Epithelial cell of proximal tubule (primary cell): Measurements from ENCODE around the gene ACAD9. TPM values are rescaled to one million over a fixed set of nuclear protein-coding genes. Genes with fewer than 3 reads are reported as not detected.
"Not testable (repeated sequence)": the region's sequence is repeated elsewhere in the genome, so short reads cannot be mapped to it uniquely, and the experiment has no call there.

Experiments used
- DNase-seq: peaks from one replicate; pipeline ENCODE4 v3.0.0-alpha.2; 2011; ENCODE audit warnings: low read depth
- H3K4me3 ChIP-seq: 2 replicates; pipeline ENCODE4 v1.5.1; 2011; ENCODE audit warnings: low read depth, mild to moderate bottlenecking, low read length
- CTCF ChIP-seq: conservative IDR thresholded peaks from 2 replicates; pipeline ENCODE4 v1.5.1; 2012; ENCODE audit warnings: low read depth, mild to moderate bottlenecking, low read length
- total RNA-seq: library from RNA; depleted of rRNA; stranded (reverse); fragments of >200 nt; gene quantifications from 2 replicates; pipeline ENCODE4 v1.2.3, GENCODE V29; 2015

Gene ACAD9
- total RNA-seq, 1 donor from 2014 or later, result 42.8 TPM

- TF ChIP-seq CTCF, result no peak
- DNase-seq, result no peak
- H3K4me3 ChIP-seq, result no peak overlapping the region
Observed at GRCh38 chr3:128861491-128861890, 17.9 kb upstream of the ACAD9 start.

- peak; percentile 42 for TF ChIP-seq CTCF
- DNase-seq, result no peak
- no peak overlapping the region for H3K4me3 ChIP-seq
Observed at GRCh38 chr3:128863560-128863959, 15.9 kb upstream of the ACAD9 start.

- DNase-seq, result no peak
- no peak for TF ChIP-seq CTCF
- no peak overlapping the region for H3K4me3 ChIP-seq
Observed at GRCh38 chr3:128864351-128864811, 15.0 kb upstream of the ACAD9 start.

GRCh38 chr3:128864849-128865804 is 14.3 kb upstream of the ACAD9 start:
- H3K4me3 ChIP-seq, DNase-seq: not testable (repeated sequence)

- no peak for DNase-seq
- H3K4me3 ChIP-seq, result no peak overlapping the region
- TF ChIP-seq CTCF, result no peak
Observed at GRCh38 chr3:128867200-128868125, 12.0 kb upstream of the ACAD9 start.

GRCh38 chr3:128870347-128870746 is 9.1 kb upstream of the ACAD9 start:
- DNase-seq, result no peak
- TF ChIP-seq CTCF, result no peak
- H3K4me3 ChIP-seq, result no peak overlapping the region

- TF ChIP-seq CTCF, result no peak
- DNase-seq, result no peak
- no peak overlapping the region for H3K4me3 ChIP-seq
Observed at GRCh38 chr3:128872282-128872681, 7.1 kb upstream of the ACAD9 start.
